Panc1 (cell line): ENCODE data around the gene TBC1D32. TPM values are rescaled to one million over a fixed set of nuclear protein-coding genes. Genes with fewer than 3 reads are reported as not detected.

Experiments used
- ATAC-seq: fragments of 200-7000 bp; cut with Tn5 transposase; 2 replicates; pipeline ENCODE4 v1.9.1; 2020; ENCODE audit warnings: mild to moderate bottlenecking, moderate library complexity
- BruUV-seq: library from RNA; stranded (reverse); fragments of 400-500 nt; replicated peaks from 2 replicates; lab custom pipeline; 2021; lab: Mats Ljungman, UMichigan
- CTCF ChIA-PET: fragments of 300-600 bp; sonication (Branson Sonifier 250); formaldehyde crosslinking; loops from one replicate; lab custom pipeline; 2022; ENCODE audit warnings: antibody characterized with exemption; lab: Charles Lee
- POLR2A ChIA-PET: fragments of 300-600 bp; sonication (Branson Sonifier 250); formaldehyde crosslinking; loops from one replicate; lab custom pipeline; 2022; ENCODE audit warnings: antibody characterized with exemption; lab: Charles Lee
- DNase-seq: peaks from one replicate; pipeline ENCODE4 v3.0.0-alpha.2; 2010; ENCODE audit warnings: low read depth, low spot score
- H3K27ac ChIP-seq: 2 replicates; pipeline ENCODE4 v1.5.1; 2011; ENCODE audit warnings: mild to moderate bottlenecking, low read length, inconsistent platforms
- H3K27me3 ChIP-seq: fragments of 200-500 bp; sonication (Bioruptor generic); 2 replicates; pipeline ENCODE4 v1.6.0; 2014; ENCODE audit warnings: low read length, inconsistent platforms; ENCODE audit not compliant: control insufficient read depth, insufficient read depth
- H3K36me3 ChIP-seq: fragments of 200-500 bp; sonication (Bioruptor generic); 2 replicates; pipeline ENCODE4 v1.5.1; 2014; ENCODE audit warnings: inconsistent platforms, mild to moderate bottlenecking, low read length, moderate library complexity; ENCODE audit not compliant: control insufficient read depth, insufficient read depth
- H3K4me1 ChIP-seq: 2 replicates; pipeline ENCODE4 v1.5.1; 2011; ENCODE audit warnings: inconsistent platforms, mild to moderate bottlenecking, low read length, moderate library complexity; ENCODE audit not compliant: control insufficient read depth, insufficient read depth
- H3K4me3 ChIP-seq, 2 experiments: 2 replicates each; pipeline ENCODE4 v1.5.1; 2011 to 2012; ENCODE audit warnings: low read depth in 2 of 2, low read length in 2 of 2, mild to moderate bottlenecking in 2 of 2, inconsistent platforms in 1 of 2, moderate library complexity in 1 of 2
- H3K9me3 ChIP-seq: fragments of 200-500 bp; sonication (Bioruptor generic); 2 replicates; pipeline ENCODE4 v1.5.1; 2014; ENCODE audit warnings: low read depth, mild to moderate bottlenecking, inconsistent platforms, low read length, moderate library complexity; ENCODE audit not compliant: control insufficient read depth, insufficient read depth
- POLR2AphosphoS5 ChIP-seq: IDR thresholded peaks from 2 replicates; pipeline ENCODE4 v1.6.1; 2012; ENCODE audit warnings: mild to moderate bottlenecking, low read depth, low read length, moderate library complexity
- SIN3A ChIP-seq: IDR thresholded peaks from 2 replicates; pipeline ENCODE4 v1.6.1; 2012; ENCODE audit warnings: low read depth, mild to moderate bottlenecking, low read length, moderate library complexity, borderline replicate concordance; ENCODE audit not compliant: insufficient read depth
- TCF7L2 ChIP-seq: IDR thresholded peaks from 2 replicates; pipeline ENCODE4 v1.6.1; 2011; ENCODE audit warnings: mild to moderate bottlenecking, low read depth, low read length, inconsistent platforms
- in situ Hi-C: cut with HindIII; loops from 2 replicates; pipeline ENCODE4 v1.10.0; 2016; ENCODE audit warnings: low sequenced_read_pairs, low pct_unique_long_range_greater_than_20kb
- intact Hi-C: fragments of 100-400 bp; cut with micrococcal nuclease; formaldehyde crosslinking; loops from one replicate; pipeline ENCODE4 v1.10.0; 2022; ENCODE audit not compliant: unreplicated experiment
- total RNA-seq: library from RNA; stranded (reverse); gene quantifications from one replicate; pipeline ENCODE4 v1.2.1, GENCODE V29; 2021; ENCODE audit not compliant: unreplicated experiment
- TF ChIP-seq, protein P1 (sequence below): fragments of 450-650 bp; IDR thresholded peaks from 2 replicates; pipeline ENCODE4 v1.5.1; 2017; ENCODE audit warnings: mild to moderate bottlenecking
- TF ChIP-seq, protein P2 (sequence below), 2 experiments: IDR thresholded peaks; 2 replicates each; pipeline ENCODE4 v1.6.1; 2011 to 2012; ENCODE audit warnings: low read depth in 2 of 2, control low read depth in 1 of 2, low read length in 1 of 2, mild to moderate bottlenecking in 1 of 2, moderate library complexity in 1 of 2; ENCODE audit not compliant: insufficient read depth in 1 of 2

Gene TBC1D32
- total RNA-seq, 1 experiment from 2014 or later = 15.8 TPM

DNA sequence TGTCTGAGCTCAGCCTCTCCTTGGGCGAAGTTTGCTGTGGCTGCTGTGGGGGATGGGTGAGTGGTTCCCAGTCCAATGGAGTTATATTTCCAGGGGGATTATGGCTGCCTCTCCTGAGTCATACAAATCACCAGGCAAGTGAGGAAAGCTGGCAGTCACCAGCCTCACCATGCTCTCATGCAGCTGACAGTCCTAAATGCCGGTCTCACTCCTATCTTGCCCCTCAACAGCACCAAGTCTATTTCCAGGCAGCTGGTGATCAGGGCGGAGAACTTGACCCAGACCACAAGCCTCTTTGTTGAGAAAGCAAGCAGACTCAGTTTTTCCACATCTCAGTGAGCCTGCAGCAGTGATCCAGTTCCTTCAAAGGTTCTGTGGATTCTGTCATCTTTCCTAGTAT, 98.9 kb downstream of the TBC1D32 start:
- ChIA-PET CTCF (no interaction called here), POLR2A (no interaction called here)
- in situ Hi-C loops = no loop called here
- no peaks in the 10 kb centered on the region for H3K9me3 ChIP-seq
- H3K4me3 ChIP-seq = no peak overlapping the region
- ATAC-seq (no peak), DNase-seq (no peak)
- BruUV-seq = no TSS peak
- H3K27me3 ChIP-seq = no peaks in the 10 kb centered on the region
- peaks cover 3% of the 10 kb centered on the region; the same call in 1 of the 2 replicates for H3K36me3 ChIP-seq
- TF ChIP-seq POLR2AphosphoS5 (no peak), TCF7L2 (no peak), SIN3A (no peak)
- TF ChIP-seq, protein P1, sequence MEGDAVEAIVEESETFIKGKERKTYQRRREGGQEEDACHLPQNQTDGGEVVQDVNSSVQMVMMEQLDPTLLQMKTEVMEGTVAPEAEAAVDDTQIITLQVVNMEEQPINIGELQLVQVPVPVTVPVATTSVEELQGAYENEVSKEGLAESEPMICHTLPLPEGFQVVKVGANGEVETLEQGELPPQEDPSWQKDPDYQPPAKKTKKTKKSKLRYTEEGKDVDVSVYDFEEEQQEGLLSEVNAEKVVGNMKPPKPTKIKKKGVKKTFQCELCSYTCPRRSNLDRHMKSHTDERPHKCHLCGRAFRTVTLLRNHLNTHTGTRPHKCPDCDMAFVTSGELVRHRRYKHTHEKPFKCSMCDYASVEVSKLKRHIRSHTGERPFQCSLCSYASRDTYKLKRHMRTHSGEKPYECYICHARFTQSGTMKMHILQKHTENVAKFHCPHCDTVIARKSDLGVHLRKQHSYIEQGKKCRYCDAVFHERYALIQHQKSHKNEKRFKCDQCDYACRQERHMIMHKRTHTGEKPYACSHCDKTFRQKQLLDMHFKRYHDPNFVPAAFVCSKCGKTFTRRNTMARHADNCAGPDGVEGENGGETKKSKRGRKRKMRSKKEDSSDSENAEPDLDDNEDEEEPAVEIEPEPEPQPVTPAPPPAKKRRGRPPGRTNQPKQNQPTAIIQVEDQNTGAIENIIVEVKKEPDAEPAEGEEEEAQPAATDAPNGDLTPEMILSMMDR = no peak
- TF ChIP-seq, protein P2, sequence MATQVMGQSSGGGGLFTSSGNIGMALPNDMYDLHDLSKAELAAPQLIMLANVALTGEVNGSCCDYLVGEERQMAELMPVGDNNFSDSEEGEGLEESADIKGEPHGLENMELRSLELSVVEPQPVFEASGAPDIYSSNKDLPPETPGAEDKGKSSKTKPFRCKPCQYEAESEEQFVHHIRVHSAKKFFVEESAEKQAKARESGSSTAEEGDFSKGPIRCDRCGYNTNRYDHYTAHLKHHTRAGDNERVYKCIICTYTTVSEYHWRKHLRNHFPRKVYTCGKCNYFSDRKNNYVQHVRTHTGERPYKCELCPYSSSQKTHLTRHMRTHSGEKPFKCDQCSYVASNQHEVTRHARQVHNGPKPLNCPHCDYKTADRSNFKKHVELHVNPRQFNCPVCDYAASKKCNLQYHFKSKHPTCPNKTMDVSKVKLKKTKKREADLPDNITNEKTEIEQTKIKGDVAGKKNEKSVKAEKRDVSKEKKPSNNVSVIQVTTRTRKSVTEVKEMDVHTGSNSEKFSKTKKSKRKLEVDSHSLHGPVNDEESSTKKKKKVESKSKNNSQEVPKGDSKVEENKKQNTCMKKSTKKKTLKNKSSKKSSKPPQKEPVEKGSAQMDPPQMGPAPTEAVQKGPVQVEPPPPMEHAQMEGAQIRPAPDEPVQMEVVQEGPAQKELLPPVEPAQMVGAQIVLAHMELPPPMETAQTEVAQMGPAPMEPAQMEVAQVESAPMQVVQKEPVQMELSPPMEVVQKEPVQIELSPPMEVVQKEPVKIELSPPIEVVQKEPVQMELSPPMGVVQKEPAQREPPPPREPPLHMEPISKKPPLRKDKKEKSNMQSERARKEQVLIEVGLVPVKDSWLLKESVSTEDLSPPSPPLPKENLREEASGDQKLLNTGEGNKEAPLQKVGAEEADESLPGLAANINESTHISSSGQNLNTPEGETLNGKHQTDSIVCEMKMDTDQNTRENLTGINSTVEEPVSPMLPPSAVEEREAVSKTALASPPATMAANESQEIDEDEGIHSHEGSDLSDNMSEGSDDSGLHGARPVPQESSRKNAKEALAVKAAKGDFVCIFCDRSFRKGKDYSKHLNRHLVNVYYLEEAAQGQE (IDR thresholded peaks at IDR 0.05; ENCODE audit: insufficient read depth in 1 of 2, low read depth in 2 of 2, low read length in 1 of 2) = no peak
- H3K27ac ChIP-seq = no peak overlapping the region
- intact Hi-C loops = no loop called here
- H3K4me1 ChIP-seq = no peaks in the 10 kb centered on the region

DNA sequence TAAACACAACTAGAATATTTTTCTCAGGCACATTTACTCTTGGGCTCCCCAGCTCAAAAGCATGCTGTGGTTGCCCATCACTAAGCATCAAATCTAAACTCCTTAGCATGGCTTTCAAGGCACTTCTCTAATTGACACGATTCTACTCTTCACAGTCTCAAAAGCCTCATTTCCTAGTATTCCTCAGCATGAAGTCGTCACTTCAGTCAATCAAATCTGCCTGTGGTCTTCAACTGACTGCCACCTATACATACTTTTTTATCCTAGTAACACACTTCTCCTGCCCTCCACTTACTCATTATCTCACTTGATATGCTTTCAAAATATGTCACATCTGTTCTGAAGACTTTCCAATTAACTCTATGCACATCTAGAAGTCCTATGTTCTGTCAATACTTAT, 110.3 kb downstream of the TBC1D32 start:
- CTCF ChIA-PET = no interaction called here
- BruUV-seq = no TSS peak
- POLR2A ChIA-PET = no interaction called here
- no peak overlapping the region for H3K4me3 ChIP-seq
- H3K36me3 ChIP-seq = no peaks in the 10 kb centered on the region
- DNase-seq = no peak
- H3K4me1 ChIP-seq = no peaks in the 10 kb centered on the region
- in situ Hi-C loops (no loop called here), intact Hi-C loops (no loop called here)
- H3K27ac ChIP-seq = no peak overlapping the region
- ATAC-seq = no peak
- TF ChIP-seq SIN3A (no peak), POLR2AphosphoS5 (no peak), TCF7L2 (no peak)
- TF ChIP-seq, protein P1 = no peak
- TF ChIP-seq, protein P2 (IDR thresholded peaks at IDR 0.05; ENCODE audit: insufficient read depth in 1 of 2, low read depth in 2 of 2, low read length in 1 of 2) = no peak
- no peaks in the 10 kb centered on the region for H3K27me3 ChIP-seq
- no peaks in the 10 kb centered on the region for H3K9me3 ChIP-seq
